HG03196 (cell line): ENCODE results near the gene CDC42EP3.

ENCODE experiments used
- ATAC-seq: cut with Tn5 transposase; IDR thresholded peaks from one replicate; pipeline ENCODE4 v1.9.1; 2021; ENCODE audit not compliant: unreplicated experiment

The CDC42EP3 gene

DNA sequence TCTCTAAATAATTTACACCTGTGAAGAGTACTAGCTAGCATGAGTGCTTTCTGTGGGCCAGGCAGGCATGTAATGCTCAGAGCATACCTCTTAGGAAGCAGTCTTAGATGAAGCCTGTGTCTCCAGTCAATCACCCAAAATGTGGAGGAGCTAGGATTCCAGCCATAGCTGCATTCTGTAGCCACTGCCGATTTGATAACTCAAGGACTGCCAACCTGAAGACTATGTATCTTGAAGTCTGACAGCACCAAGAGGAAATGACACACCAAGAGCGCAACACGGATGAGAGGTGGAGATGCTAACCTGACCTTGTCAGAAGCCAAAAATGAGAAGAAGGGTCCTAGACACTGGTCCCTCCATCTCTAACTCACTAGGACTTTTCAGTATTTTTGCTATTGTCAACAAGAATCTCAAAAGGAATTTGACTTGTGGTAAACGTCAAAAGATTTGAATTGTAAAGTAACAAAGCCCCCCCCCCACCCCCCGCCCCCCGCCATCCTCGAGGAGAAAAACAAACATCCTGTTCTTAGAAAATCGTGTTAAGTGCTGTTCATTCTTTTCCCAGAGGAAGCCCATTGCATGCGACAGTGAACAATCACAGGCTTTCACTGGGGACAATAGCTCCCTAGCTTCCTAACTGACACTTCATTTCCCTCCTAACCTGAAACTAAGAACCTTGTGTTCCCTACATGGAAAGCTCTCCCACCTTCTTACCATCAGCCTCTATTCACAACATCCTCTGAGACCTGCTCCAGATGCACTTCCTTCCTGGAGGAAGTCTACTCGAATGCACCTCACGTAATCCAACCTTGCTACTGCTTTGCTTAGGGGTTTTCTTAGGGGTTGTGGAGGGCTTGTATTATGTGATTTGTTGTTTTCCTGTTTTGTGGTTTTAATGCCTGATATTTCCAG is 14.7 kb downstream of the CDC42EP3 start:
- no peak for ATAC-seq

- ATAC-seq: peak; percentile 71
Measured at GRCh38 chr2:37654932-37655841, 16.3 kb downstream of the CDC42EP3 start.

GRCh38 chr2:37654419-37654818 is 17.0 kb downstream of the CDC42EP3 start:
- ATAC-seq: no peak

- peak; percentile 45 for ATAC-seq
Measured at GRCh38 chr2:37653805-37654378, 17.6 kb downstream of the CDC42EP3 start.

- ATAC-seq: no peak
Measured at GRCh38 chr2:37653093-37653492, 18.3 kb downstream of the CDC42EP3 start.

DNA sequence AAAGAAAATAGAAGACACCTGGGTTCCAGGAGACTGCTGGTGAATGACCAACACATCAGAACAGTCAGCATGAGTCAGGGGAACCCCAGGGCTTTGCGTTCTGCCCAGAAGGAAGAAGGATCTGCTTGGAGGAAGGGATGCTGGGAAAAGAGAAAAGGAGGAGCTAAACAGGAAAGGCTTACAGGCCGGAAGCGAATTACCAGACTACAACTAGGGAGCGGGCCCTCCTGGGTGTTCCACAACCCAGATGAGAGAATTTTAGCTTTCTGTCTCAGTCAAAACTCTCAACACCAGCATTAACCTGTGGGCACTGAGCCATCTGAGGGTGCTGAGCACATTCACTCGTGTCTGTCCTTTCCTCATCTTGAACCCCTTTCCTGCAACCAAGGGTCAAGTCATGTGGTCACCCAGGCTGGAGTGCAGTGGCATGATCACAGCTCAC is 19.2 kb downstream of the CDC42EP3 start:
- no peak for ATAC-seq

DNA sequence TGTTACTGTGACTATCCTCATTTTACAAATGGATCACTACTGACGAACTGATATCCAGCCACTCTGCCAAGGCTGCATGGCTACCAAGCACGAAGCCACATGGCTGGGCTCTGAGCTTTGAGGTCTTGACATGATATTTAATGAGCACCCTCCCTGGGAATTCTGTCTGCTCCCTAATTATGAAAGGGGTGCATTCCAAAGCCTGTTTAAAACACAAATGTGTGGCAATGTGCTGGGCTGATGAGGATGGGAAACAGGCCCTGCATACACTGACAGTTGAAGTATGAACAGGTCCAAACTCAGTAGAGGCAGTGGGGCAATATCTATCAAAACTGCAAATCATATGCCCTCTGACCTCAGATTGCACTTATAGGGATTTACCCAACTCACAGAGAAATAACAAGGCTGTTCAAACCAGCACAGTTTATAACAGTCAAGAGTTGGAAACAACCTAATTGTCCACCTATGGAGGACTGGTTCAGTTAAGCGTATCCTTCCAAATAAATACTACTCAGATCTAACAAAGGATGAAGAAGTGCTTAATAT is 20.8 kb downstream of the CDC42EP3 start:
- ATAC-seq: no peak

- no peak for ATAC-seq
Measured at GRCh38 chr2:37649518-37649917, 21.9 kb downstream of the CDC42EP3 start.

- no peak for ATAC-seq
Measured at GRCh38 chr2:37648331-37649011, 23.0 kb downstream of the CDC42EP3 start.

DNA sequence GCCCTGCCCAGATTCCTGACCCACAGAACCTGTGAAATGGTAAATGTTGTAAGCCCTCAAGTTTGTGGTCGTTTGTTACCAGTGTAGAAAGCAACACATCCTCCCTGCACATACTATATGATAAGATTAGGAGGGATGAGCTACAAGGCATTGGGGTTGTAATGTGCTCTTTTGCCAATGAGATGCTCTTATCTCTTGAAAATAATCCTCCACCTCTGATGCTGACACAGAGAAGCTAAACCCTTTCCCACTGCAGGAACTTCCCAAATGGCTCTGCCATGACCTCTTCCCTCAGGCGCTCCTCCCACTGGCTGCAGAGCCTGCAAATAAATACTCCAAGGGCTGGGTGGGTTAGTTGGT is 23.5 kb downstream of the CDC42EP3 start:
- ATAC-seq: no peak

DNA sequence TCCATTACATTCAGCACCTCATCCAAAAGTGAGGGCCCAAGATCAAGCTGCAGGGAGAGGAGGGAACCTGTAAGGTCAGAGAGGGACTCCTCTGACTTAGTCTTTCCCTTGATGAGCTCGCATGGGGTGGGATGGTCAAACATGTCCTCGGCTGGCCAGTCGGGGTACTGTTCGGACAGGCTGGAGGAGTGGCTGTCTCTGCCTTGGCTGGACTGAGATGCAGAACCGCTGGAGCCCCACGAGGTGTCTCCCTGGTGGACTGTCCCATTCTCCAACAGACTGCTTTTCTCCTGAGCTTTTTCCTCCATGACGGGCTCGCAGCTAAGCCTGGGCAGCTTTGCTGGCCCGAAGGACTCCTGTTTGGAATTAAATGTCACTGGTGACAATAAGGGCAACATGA is 25.6 kb downstream of the CDC42EP3 start:
- no peak for ATAC-seq

GRCh38 chr2:37645362-37645761 is 26.1 kb downstream of the CDC42EP3 start:
- no peak for ATAC-seq

- ATAC-seq: no peak
Measured at GRCh38 chr2:37644191-37644590, 27.3 kb downstream of the CDC42EP3 start.

DNA sequence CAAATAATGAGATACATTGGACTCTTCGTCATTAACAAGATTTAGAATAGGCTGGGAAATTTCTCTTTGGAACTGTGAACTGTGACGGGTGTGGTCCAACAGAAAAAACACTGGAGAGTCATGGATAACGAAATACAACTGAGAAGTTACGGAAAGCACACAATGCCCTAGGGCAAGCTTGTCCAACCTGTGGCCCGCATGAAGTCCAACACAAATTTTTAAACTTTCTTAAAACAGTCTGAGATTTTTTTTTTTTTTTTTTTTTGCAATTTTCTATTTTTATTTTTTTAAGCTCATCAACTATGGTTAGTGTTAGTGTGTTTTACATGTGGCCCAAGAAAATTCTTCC is 27.7 kb downstream of the CDC42EP3 start:
- ATAC-seq: no peak

DNA sequence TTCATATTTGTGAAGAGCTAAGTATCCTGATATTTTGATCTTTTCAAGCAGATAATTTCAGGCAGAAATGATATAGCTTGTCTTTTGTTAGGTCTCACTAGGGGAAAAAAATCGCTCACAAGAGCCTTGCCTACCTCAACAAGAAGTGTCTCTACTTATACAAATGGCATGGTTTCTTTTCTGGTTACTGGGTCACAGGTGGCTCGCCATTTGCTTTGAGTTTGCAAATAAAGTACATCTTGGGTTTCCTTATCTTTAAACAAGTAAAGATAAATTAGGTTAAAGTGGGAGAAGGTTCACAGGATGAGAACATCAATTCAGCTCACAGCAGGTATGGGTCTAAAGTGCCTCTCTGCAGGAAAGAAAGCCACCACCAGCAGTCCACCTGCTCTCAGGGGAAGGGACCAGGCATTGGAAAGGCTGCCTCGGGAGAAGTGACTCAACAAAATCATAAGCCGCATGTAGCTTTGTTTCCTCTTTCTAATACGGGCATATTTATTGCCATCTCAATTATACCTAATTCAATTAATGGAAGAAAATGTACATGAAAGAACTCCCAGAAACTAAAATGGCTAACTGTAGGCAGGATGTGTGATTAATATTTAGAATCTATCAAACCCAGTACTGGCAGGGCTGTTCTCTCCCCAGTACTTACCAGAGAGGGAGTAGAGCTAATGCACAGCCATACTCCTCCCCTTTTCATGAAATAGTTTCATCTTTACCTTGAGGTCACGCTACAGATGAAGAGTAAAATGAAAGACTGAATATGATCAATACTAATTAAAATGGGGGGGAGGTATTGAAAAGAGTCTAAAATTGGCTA is 28.3 kb downstream of the CDC42EP3 start:
- ATAC-seq: no peak

GRCh38 chr2:37641582-37642171 is 29.8 kb downstream of the CDC42EP3 start:
- ATAC-seq: no peak

- ATAC-seq: no peak
Measured at GRCh38 chr2:37639631-37640030, 31.8 kb downstream of the CDC42EP3 start.

DNA sequence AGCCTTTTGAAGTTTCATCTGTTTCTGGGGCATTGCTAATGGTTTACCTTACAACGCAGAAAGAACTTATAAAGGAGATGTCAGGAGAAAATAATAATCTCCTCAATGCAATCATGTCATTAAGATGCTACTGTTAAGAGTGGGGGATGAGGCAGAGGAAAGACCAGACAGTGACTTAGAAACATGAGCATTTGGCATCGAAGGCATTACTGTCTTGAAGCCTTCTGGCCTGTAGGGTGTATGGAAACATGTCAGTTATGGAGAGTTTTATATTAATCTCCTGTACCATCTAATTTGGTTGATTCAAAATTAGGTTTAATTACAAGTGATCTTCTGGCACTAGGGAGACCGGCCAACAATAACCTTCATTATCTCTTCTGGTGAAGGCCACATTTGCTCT is 32.5 kb downstream of the CDC42EP3 start:
- ATAC-seq: no peak

DNA sequence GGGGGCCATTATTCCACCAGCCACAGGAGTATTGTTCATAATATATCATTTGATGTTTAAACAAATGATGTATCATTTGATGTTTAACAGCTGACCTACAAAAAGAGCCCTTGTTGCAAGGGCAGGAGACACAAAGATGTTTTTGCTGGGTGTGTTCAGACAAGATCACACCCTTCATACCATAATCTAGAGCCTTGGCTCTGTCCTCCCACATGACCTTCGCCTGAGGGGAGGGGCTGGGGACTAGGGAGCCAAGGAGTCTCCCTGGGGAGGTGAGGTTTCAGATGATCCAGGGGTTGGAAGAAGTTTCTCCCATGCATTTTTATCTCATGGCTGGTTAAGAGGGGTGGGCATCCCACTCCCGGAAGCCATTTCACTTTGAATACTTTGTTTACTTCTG is 33.5 kb downstream of the CDC42EP3 start:
- no peak for ATAC-seq
